Left renal pelvis (tissue), 4 donors: ENCODE data around the gene SYT13. TPM values are rescaled to one million over a fixed set of nuclear protein-coding genes. Genes with fewer than 3 reads are reported as not detected.

Experiments used
- DNase-seq, 4 donors: peaks; one replicate each; pipeline ENCODE4 v3.0.0-alpha.2; 2013; ENCODE audit warnings: low read depth in 4 of 4, low spot score in 3 of 4
- polyA plus RNA-seq, 4 donors: library from polyadenylated mRNA; unstranded; fragments of 120-200 nt; gene quantifications; one replicate each; pipeline ENCODE4 v1.2.1, GENCODE V29; 2013; ENCODE audit not compliant: insufficient read length in 4 of 4

The SYT13 gene
- 10 to 100 TPM in 3 of 4 donors, 1 to 10 TPM in 1; 5.4 to 13.8 (median 13.3) TPM for polyA plus RNA-seq

- DNase-seq = peak; percentile 41 to 55 (median 48)
Observed at GRCh38 chr11:45285930-45286632, at the start of gene SYT13. SYT13 (minus strand) TSS chr11:45286341; CDS start chr11:45286207, 134 bp downstream.

GRCh38 chr11:45335434-45335833 is 49.3 kb upstream of the SYT13 start:
- no peak for DNase-seq

DNA sequence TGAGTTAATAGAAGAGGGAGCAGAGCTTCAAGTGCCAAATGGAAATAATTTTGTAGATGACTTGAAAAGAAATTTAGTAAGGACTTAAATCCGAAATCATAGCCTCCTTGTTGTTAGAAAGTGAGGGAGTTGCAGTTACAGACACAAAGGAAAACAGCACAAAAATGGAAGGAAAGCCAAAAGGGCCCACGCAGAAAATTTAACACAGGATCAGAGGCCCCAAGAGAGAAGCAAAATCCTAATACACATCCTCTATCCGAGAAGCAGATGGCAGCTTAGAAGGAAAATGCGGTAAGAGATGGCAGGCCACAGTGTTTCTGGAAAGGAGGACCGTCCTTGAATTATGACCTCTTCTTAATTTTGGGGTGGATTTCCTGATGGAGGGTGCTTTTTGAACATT is 48.7 kb upstream of the SYT13 start:
- DNase-seq = no peak

DNA sequence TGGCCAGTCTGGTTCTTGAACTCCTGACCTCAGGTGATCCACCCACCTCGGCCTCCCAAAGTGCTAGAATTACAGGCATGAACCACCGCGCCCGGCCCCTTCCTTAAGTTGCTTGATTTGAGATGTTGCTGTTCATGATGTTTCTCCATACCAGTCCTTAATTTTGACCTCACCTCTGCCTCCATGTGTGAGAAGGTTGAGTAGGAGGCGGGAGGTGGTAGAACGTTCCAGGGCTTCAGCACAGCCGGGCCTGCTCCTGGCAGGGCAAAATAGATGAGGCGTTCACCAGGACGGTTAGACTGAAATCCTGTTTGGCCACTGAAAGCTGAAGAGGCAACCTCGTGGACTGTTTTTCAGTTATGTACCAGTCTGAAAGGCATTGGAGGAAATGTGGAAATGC is 48.3 kb upstream of the SYT13 start:
- no peak for DNase-seq

DNA sequence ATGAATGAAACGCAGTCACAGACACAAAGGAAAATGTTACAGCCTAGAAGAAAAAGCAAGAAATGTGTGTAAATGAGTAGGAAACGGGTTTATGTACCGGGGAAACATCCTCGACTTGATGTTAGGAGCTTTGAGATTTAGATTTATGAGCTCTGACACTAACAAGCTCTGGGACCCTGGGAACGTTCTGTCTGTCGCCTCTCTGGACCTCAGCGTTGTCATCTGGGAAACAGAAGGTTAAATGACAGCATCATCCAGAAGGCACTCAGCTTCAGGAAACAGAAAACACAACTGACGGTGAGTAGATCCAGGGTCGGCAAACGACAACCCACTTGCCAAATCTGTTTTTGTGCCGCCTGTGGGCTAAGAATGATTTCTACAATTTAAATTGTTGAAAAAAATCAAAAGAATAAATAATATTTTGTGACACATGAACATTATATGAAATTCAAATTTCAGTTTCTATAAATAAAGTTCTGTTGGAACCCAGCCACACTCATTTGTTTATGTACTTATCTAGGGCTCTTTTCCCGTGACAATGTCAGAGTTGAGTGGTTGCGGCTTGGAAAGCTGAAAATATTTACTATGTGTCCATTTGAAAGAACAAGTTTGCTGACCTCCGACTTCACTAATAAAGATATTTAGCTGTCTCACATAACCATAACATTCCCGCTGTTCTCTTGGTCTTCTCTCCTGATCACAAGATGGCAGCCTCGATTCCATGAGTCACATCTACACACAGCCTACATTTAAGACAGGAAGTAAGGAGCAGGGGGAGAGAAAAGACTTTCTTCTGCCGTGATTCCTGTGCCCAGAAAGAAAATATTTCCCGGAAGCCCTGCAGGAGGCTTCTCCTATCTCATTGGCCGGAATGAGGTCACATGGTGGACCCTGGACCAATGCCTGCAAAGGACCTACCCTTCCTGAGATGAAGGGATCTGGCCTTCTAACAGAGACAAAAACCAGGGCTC is 47.1 kb upstream of the SYT13 start:
- DNase-seq = no peak

DNA sequence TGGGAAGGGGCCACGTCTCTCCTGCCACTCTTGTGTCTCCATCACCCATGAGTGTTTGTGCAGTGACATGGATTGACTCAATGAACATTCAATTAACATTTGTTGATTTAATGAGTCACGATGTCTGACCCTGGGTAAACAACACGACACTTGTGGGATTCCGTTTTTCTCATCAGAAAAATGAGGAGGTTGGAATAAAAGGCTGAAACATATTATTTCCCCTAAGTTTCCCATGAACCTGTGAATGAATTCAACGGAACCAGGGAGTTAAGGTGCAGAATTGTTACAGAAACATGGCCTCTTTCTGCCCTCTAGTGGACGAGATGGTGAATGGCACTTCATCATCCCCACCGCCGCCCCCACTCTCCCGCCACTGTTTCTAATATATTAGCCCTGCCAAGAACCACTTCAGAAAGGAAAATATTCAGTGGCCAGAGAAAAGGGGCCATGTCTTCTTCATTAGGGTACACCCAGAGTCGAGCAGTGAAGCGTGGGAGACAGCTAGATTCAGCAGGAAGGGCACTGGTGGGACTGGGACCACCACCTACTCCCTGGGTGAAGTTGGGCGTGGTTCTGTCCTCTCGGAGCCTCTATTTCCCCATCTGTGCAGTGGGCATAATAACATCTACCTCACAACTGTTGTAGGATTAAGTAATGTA is 46.3 kb upstream of the SYT13 start:
- DNase-seq = no peak

GRCh38 chr11:45331839-45332238 is 45.7 kb upstream of the SYT13 start:
- DNase-seq = no peak

- DNase-seq = no peak
Observed at GRCh38 chr11:45328726-45329125, 42.6 kb upstream of the SYT13 start.

DNA sequence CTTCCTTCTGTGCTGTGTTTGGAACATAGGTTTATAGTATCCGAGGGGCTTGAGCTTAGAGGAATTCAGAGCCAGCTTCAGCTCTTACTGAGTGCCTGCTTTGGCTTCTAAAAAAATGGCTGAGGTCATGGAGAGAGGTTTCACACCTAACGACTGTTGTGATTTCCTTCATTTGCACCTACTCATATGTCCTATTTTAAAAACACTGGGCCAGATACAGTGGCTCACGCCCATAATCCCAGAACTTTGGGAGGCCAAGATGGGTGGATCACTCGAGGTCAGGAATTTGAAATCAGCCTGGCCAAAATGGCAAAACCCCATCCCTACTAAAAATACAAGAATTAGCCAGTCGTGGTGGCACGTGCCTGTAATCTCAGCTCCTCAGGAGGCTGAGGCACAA is 38.3 kb upstream of the SYT13 start:
- DNase-seq = no peak

- no peak for DNase-seq
Observed at GRCh38 chr11:45323601-45324249, 37.6 kb upstream of the SYT13 start.

DNA sequence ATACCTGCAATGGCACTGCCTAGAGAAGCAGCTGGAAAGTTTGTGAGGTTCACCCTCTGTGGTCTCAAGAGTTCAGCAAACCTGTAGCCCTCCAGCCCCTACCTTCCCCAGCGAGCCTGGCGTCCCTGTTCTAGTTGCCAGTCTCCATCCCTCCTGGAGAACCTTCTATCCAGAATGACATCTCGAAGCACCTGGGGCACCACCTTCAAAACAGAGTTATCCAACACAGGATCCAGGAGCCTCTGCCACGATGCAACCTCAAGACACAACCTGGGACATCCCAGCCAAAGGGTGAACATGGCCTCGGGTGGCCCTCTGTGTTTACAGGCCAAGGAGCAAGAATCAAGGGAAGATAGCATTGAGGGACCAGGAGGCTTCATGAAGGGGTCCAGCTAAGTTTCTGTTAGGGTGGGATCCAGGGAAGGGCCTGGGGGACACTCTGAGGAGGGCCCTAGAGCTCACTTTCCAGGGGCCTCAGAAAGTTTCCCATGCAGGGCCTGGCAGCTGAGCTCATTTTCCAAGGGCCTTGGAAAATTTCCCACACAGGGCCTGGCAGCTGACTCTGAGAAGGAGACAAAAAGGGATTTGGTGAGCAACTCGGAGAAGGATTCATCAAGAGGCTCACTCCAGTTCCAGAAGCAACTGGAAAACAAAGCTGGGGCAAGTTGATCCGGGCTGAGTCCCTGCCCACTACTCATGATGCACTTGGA is 36.9 kb upstream of the SYT13 start:
- DNase-seq = no peak

GRCh38 chr11:45322111-45322705 is 36.1 kb upstream of the SYT13 start:
- DNase-seq = no peak

DNA sequence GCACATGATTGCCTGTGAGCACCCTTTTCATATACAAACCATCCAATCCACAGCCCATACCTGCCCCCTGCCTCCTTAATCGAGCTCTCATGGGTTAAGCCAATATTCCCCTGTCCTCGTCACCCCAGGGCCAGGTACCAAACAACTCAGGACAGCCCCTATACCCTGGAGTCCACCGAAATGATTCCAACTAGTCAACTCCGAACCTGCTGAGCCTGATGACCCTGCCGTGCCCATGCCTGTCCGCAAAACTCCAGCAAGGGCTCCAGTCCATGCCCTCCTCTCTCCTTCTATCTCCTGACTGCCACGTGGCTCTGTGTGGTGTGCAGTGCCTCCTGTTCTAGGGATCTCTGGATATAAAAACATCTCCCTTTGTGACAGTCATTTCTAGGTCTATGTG is 35.5 kb upstream of the SYT13 start:
- no peak for DNase-seq

DNA sequence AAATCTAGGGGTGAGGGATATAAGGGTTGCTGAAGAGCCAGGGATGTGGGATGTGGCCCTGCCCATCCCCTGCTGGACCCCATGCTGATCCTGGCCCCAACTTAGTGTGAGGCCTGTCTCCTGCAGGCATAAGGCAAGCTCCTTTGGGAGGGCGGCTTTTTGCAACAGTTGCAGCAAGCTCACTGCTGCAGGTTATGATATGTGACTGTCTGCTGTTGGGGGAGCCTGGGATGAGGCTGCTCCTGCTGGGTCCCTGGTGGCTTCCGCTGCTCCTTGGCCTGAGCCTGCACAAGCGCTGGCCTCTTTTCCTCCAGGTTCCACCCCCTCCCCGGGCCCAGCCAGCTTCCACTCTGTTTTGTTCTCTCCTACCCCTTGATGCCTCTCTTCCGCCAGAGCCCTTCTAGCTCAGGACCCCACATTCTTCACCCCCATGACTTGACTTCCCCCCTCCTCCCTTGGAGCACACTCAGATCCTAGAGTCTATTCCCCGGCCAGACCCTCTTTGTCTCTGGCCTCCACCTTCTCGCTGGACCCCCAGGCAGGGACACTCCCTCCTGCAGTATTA is 35.0 kb upstream of the SYT13 start:
- DNase-seq = no peak

DNA sequence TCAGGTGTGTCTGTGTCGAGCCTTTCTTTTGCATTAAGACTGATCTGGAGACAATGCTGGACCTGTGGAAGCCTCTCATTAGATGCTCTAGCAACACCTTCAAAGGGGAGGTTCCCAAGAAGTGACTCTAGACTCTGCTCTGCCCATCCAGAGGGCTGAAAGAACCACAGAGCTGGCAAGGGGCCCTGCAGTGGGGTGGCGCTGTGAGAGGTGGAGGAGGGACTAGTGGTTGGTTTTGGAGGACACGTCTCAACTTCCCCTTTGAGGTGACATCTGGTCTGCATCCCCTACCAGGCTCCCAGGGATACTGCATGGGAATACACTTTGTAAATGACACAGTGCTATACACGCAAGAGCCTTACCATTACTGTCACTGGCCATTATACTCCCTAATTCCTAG is 34.2 kb upstream of the SYT13 start:
- DNase-seq = no peak

GRCh38 chr11:45319077-45319476 is 32.9 kb upstream of the SYT13 start:
- no peak for DNase-seq

DNA sequence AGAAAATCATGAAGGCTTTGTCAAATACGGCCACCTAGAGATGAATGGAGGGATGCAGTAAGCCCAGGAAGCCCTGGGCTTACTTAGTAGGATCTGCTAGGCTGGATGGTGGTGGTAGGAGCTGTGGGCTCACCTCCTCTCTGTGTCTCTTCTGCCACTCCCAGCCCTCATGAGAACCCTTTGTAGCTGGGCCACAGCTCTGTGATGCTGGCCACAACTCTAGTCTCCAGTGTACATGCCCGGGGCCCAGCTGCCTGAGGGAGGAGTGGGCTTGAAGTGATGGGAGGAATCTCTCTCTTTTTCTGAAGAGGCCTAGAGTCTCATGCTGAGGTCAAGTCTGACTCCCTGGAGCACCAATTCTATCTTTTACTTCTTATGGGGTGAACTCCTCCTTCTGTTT is 32.4 kb upstream of the SYT13 start:
- no peak for DNase-seq

GRCh38 chr11:45316258-45316657 is 30.1 kb upstream of the SYT13 start:
- DNase-seq = no peak

- no peak for DNase-seq
Observed at GRCh38 chr11:45314900-45315299, 28.8 kb upstream of the SYT13 start.
